Measurements from ENCODE around the gene SERPINA1. TPM values are rescaled to one million over a fixed set of nuclear protein-coding genes. Genes with fewer than 3 reads are reported as not detected.

SERPINA1 gene
- total and polyA plus RNA-seq, 2 donors (not counting 1 experiment from before 2014, with no cell fraction given), result 0.39 TPM; not detected in 1

- Histone ChIP-seq H3K4me2 (ENCODE audit: extremely low read depth, insufficient read depth, low read length) (no peak overlapping the region), H3K79me2 (ENCODE audit: control insufficient read depth, insufficient read depth, low read length) (no peaks in the 10 kb centered on the region), H3K4me1 (ENCODE audit: control insufficient read depth, extremely low read depth, insufficient read depth, low read length) (no peaks in the 10 kb centered on the region), H2AFZ (ENCODE audit: low read length) (no peak overlapping the region), H3K4me3 (replicated peaks in 1 of 4; ENCODE audit: control extremely low read depth in 1 of 4, insufficient read depth in 1 of 4, low read depth in 3 of 4, low read length in 4 of 4) (no peak overlapping the region), H3K9ac (ENCODE audit: insufficient read depth, low read length) (no peak overlapping the region), H4K20me1 (ENCODE audit: control insufficient read depth, extremely low read depth, insufficient read depth, low read length) (no peaks in the 10 kb centered on the region), H3K27me3 (ENCODE audit: control insufficient read depth, insufficient read depth, low read length) (no peaks in the 10 kb centered on the region), H3K27ac (ENCODE audit: insufficient read depth, low read length) (no peak overlapping the region), H3K9me3 (ENCODE audit: control insufficient read depth, insufficient read depth, low read depth, low read length) (no peaks in the 10 kb centered on the region), H3K36me3 (ENCODE audit: control insufficient read depth, insufficient read depth, low read length) (no peaks in the 10 kb centered on the region)
- DNase-seq (ENCODE audit: low read depth in 2 of 2), result no peak
- TF ChIP-seq EZH2 (IDR thresholded peaks at IDR 0.05; ENCODE audit: low read length, missing control alignments) (no peak), CTCF (conservative IDR thresholded peaks at IDR 0.05 in 1 of 2, IDR thresholded peaks at IDR 0.05 in 1 of 2; ENCODE audit: low read depth in 1 of 2, low read length in 2 of 2) (no peak)
These were observed 38.1 kb upstream of the SERPINA1 start for GRCh38 chr14:94426526-94426925.

GRCh38 chr14:94424371-94424770 lies 36.0 kb upstream of the SERPINA1 start:
- Histone ChIP-seq H3K27ac (ENCODE audit: insufficient read depth, low read length) (no peak overlapping the region), H3K27me3 (ENCODE audit: control insufficient read depth, insufficient read depth, low read length) (no peaks in the 10 kb centered on the region)

DNA sequence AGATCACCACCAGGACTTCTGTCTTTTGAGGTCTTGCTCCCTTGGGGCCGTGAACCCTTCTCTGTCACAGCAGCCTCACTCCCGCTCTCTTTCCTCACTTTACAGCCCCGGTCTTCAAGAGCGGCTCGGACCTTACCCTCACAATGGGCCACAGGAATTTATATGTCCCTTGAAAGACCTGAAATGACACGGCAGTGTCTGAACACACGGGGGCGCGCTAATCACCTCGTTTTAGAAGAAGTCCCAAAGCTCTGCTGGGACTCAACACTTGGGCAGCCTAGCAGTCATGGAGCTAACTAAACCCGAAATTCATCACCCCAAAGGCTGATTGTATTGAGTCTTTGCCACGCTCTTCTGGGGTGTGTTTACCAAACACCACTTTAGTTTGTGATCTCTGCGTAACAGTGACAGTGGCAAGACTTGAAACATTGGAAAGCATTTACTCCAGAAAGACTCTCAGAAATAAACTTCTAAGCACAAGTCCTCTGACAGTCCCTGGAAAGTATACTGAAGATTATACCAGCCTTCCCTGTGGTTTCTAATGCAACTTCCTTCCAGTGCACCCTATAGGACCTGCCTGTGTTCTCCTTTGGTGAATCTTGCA lies 35.2 kb upstream of the SERPINA1 start:
- no peak overlapping the region for H3K9ac ChIP-seq (ENCODE audit: insufficient read depth, low read length)
- DNase-seq (ENCODE audit: low read depth in 2 of 2), result peak; percentile 55 to 60
- H3K4me3 ChIP-seq (replicated peaks in 1 of 4; ENCODE audit: control extremely low read depth in 1 of 4, insufficient read depth in 1 of 4, low read depth in 3 of 4, low read length in 4 of 4), result no peak overlapping the region
- no peaks in the 10 kb centered on the region for H3K27me3 ChIP-seq (ENCODE audit: control insufficient read depth, insufficient read depth, low read length)
- no peak overlapping the region for H3K27ac ChIP-seq (ENCODE audit: insufficient read depth, low read length)
- no peaks in the 10 kb centered on the region for H3K36me3 ChIP-seq (ENCODE audit: control insufficient read depth, insufficient read depth, low read length)
- TF ChIP-seq EZH2 (IDR thresholded peaks at IDR 0.05; ENCODE audit: low read length, missing control alignments), result no peak
- TF ChIP-seq CTCF (conservative IDR thresholded peaks at IDR 0.05 in 1 of 2, IDR thresholded peaks at IDR 0.05 in 1 of 2; ENCODE audit: low read depth in 1 of 2, low read length in 2 of 2), result peak; percentile 59 to 73
- H2AFZ ChIP-seq (ENCODE audit: low read length), result no peak overlapping the region
- no peaks in the 10 kb centered on the region for H3K79me2 ChIP-seq (ENCODE audit: control insufficient read depth, insufficient read depth, low read length)
- H4K20me1 ChIP-seq (ENCODE audit: control insufficient read depth, extremely low read depth, insufficient read depth, low read length), result no peaks in the 10 kb centered on the region
- no peak overlapping the region for H3K4me2 ChIP-seq (ENCODE audit: extremely low read depth, insufficient read depth, low read length)
- H3K9me3 ChIP-seq (ENCODE audit: control insufficient read depth, insufficient read depth, low read depth, low read length), result no peaks in the 10 kb centered on the region
- no peaks in the 10 kb centered on the region for H3K4me1 ChIP-seq (ENCODE audit: control insufficient read depth, extremely low read depth, insufficient read depth, low read length)

More at GRCh38 chr14:94424371-94424770, 36.0 kb upstream of the SERPINA1 start:
- H2AFZ ChIP-seq (ENCODE audit: low read length), result no peak overlapping the region
- no peak for TF ChIP-seq EZH2 (IDR thresholded peaks at IDR 0.05; ENCODE audit: low read length, missing control alignments)
- TF ChIP-seq CTCF (conservative IDR thresholded peaks at IDR 0.05 in 1 of 2, IDR thresholded peaks at IDR 0.05 in 1 of 2; ENCODE audit: low read depth in 1 of 2, low read length in 2 of 2), result no peak
- H3K36me3 ChIP-seq (ENCODE audit: control insufficient read depth, insufficient read depth, low read length), result no peaks in the 10 kb centered on the region
- no peaks in the 10 kb centered on the region for H3K4me1 ChIP-seq (ENCODE audit: control insufficient read depth, extremely low read depth, insufficient read depth, low read length)
- no peaks in the 10 kb centered on the region for H4K20me1 ChIP-seq (ENCODE audit: control insufficient read depth, extremely low read depth, insufficient read depth, low read length)
- no peaks in the 10 kb centered on the region for H3K79me2 ChIP-seq (ENCODE audit: control insufficient read depth, insufficient read depth, low read length)
- no peaks in the 10 kb centered on the region for H3K9me3 ChIP-seq (ENCODE audit: control insufficient read depth, insufficient read depth, low read depth, low read length)
- no peak overlapping the region for H3K4me3 ChIP-seq (replicated peaks in 1 of 4; ENCODE audit: control extremely low read depth in 1 of 4, insufficient read depth in 1 of 4, low read depth in 3 of 4, low read length in 4 of 4)
- DNase-seq (ENCODE audit: low read depth in 2 of 2), result no peak
- H3K9ac ChIP-seq (ENCODE audit: insufficient read depth, low read length), result no peak overlapping the region
- no peak overlapping the region for H3K4me2 ChIP-seq (ENCODE audit: extremely low read depth, insufficient read depth, low read length)
